HCT116 (cell line): Measurements from ENCODE around the gene SUZ12. TPM values are rescaled to one million over a fixed set of nuclear protein-coding genes. Genes with fewer than 3 reads are reported as not detected.

Experiments
- ATAC-seq: fragments of 200-7000 bp; cut with Tn5 transposase; 2 replicates; pipeline ENCODE4 v1.9.1; 2020; ENCODE audit warnings: mild to moderate bottlenecking, moderate library complexity
- BruUV-seq: library from RNA; stranded (reverse); fragments of 400-500 nt; replicated peaks from 2 replicates; lab custom pipeline; 2021; lab: Mats Ljungman, UMichigan
- CTCF ChIA-PET: fragments of 300-600 bp; sonication (Branson Sonifier 250); formaldehyde crosslinking; loops from one replicate; lab custom pipeline; 2021; ENCODE audit warnings: antibody characterized with exemption; lab: Charles Lee
- POLR2A ChIA-PET: fragments of 300-600, 350-600 bp; sonication (Branson Sonifier 250); formaldehyde crosslinking; loops from one replicate; lab custom pipeline; 2021; ENCODE audit warnings: antibody characterized with exemption; lab: Charles Lee
- RAD21 ChIA-PET, 2 experiments: fragments of 300-600 bp; sonication (Branson Sonifier 250); formaldehyde crosslinking; loops; one replicate each; lab custom pipeline; 2023; ENCODE audit warnings: low total read pairs in 2 of 2; ENCODE audit not compliant: uncharacterized antibody in 2 of 2, unreplicated experiment in 2 of 2, low non-redundant PET in 1 of 2; lab: Charles Lee
- DNase-seq: peaks from one replicate; pipeline ENCODE4 v3.0.0-alpha.2; 2010; ENCODE audit warnings: low read depth, low spot score
- H2AFZ ChIP-seq: fragments of 200-600 bp; shearing (Covaris generic), sonication (generic); 2 replicates; pipeline ENCODE4 v1.6.1; 2017; ENCODE audit warnings: low read depth, mixed run types, mixed read lengths, antibody characterized with exemption, low read length; ENCODE audit not compliant: poor library complexity, severe bottlenecking
- H3K27ac ChIP-seq: 2 replicates; pipeline ENCODE4 v1.5.1; 2012; ENCODE audit warnings: low read depth, low read length
- H3K27me3 ChIP-seq: fragments of 200-600 bp; sonication (generic); 2 replicates; pipeline ENCODE4 v1.6.1; 2016; ENCODE audit warnings: mixed run types, low read length, mixed read lengths; ENCODE audit not compliant: insufficient read depth
- H3K36me3 ChIP-seq, 2 experiments: fragments of 200-500 bp in 1 of 2; fragments of 200-600 bp in 1 of 2; sonication (Bioruptor generic) in 1 of 2; sonication (generic) in 1 of 2; 2 replicates each; pipeline versions ENCODE4 v1.5.1 to v1.6.1; 2014 to 2016; ENCODE audit warnings: low read length in 2 of 2, inconsistent platforms in 1 of 2, mixed read lengths in 1 of 2, mixed run types in 1 of 2; ENCODE audit not compliant: insufficient read depth in 2 of 2, control insufficient read depth in 1 of 2
- H3K4me1 ChIP-seq, 2 experiments: fragments of 200-600 bp in 1 of 2; sonication (generic) in 1 of 2; 2 replicates each; pipeline versions ENCODE4 v1.5.1 to v1.6.1; 2012 to 2017; ENCODE audit warnings: low read length in 2 of 2, inconsistent platforms in 1 of 2, mild to moderate bottlenecking in 1 of 2, mixed read lengths in 1 of 2, mixed run types in 1 of 2, moderate library complexity in 1 of 2; ENCODE audit not compliant: insufficient read depth in 2 of 2, control insufficient read depth in 1 of 2
- H3K4me2 ChIP-seq: fragments of 200-600 bp; sonication (generic); 2 replicates; pipeline ENCODE4 v1.6.1; 2017; ENCODE audit warnings: mixed run types, low read length, mixed read lengths
- H3K4me3 ChIP-seq, 2 experiments: fragments of 200-600 bp in 1 of 2; sonication (generic) in 1 of 2; replicated peaks in 1 of 2; 2 replicates each; pipeline ENCODE4 v1.5.1; 2011 to 2016; ENCODE audit warnings: low read length in 2 of 2, control low read depth in 1 of 2, low read depth in 1 of 2, mild to moderate bottlenecking in 1 of 2, mixed read lengths in 1 of 2, mixed run types in 1 of 2
- H3K79me2 ChIP-seq: fragments of 200-600 bp; sonication (generic); 2 replicates; pipeline ENCODE4 v1.6.1; 2017; ENCODE audit warnings: mild to moderate bottlenecking, mixed run types, low read length, moderate library complexity, mixed read lengths; ENCODE audit not compliant: insufficient read depth
- H3K9ac ChIP-seq: fragments of 200-600 bp; sonication (generic); 2 replicates; pipeline ENCODE4 v1.6.1; 2016; ENCODE audit warnings: low read length, mixed read lengths
- H3K9me2 ChIP-seq: fragments of 200-600 bp; sonication (generic), shearing (Covaris generic); 2 replicates; pipeline ENCODE4 v1.6.1; 2017; ENCODE audit warnings: mixed run types, mild to moderate bottlenecking, moderate library complexity; ENCODE audit not compliant: insufficient read depth
- H3K9me3 ChIP-seq, 2 experiments: fragments of 200-500 bp in 1 of 2; fragments of 200-600 bp in 1 of 2; sonication (Bioruptor generic) in 1 of 2; sonication (generic) in 1 of 2; 2 replicates each; pipeline ENCODE4 v1.6.1; 2014 to 2017; ENCODE audit warnings: low read length in 2 of 2, mixed read lengths in 2 of 2, inconsistent platforms in 1 of 2, low read depth in 1 of 2, mild to moderate bottlenecking in 1 of 2, mixed run types in 1 of 2, moderate library complexity in 1 of 2; ENCODE audit not compliant: control insufficient read depth in 1 of 2, insufficient read depth in 1 of 2
- H4K20me1 ChIP-seq: fragments of 200-600 bp; sonication (generic), shearing (Covaris generic); 2 replicates; pipeline ENCODE4 v1.6.1; 2017; ENCODE audit warnings: mixed run types, mild to moderate bottlenecking, moderate library complexity; ENCODE audit not compliant: insufficient read depth
- CBX3 ChIP-seq: IDR thresholded peaks from 2 replicates; pipeline ENCODE4 v1.6.1; 2012; ENCODE audit warnings: low read depth
- EGR1 ChIP-seq: IDR thresholded peaks from 2 replicates; pipeline ENCODE4 v1.6.1; 2012; ENCODE audit warnings: low read depth
- EZH2 ChIP-seq: fragments of 200-600 bp; sonication (generic); IDR thresholded peaks from 2 replicates; pipeline ENCODE4 v1.6.1; 2017; ENCODE audit warnings: antibody characterized with exemption, mixed run types
- JUND ChIP-seq: IDR thresholded peaks from 2 replicates; pipeline ENCODE4 v1.6.1; 2012
- SIN3A ChIP-seq: IDR thresholded peaks from 2 replicates; pipeline ENCODE4 v1.6.1; 2012; ENCODE audit warnings: low read depth
- SP1 ChIP-seq: IDR thresholded peaks from 2 replicates; pipeline ENCODE4 v1.6.1; 2012; ENCODE audit warnings: low read depth
- ZFX ChIP-seq: fragments of 450-650 bp; IDR thresholded peaks from 2 replicates; pipeline ENCODE4 v1.6.1; 2017
- intact Hi-C: fragments of 100-400 bp; cut with micrococcal nuclease; formaldehyde crosslinking; loops from 2 replicates; pipeline ENCODE4 v1.10.0; 2022
- total RNA-seq: library from RNA; stranded (reverse); gene quantifications from one replicate; pipeline ENCODE4 v1.2.1, GENCODE V29; 2021; ENCODE audit not compliant: unreplicated experiment
- TF ChIP-seq, protein P1 (sequence below), 3 experiments: fragments of 200-600 bp in 1 of 3; sonication (generic) in 1 of 3; IDR thresholded peaks in 2 of 3; conservative IDR thresholded peaks in 1 of 3; 2 replicates each; pipeline ENCODE4 v1.5.1; 2012 to 2017; ENCODE audit warnings: low read depth in 2 of 3, low read length in 2 of 3, antibody characterized with exemption in 1 of 3, borderline replicate concordance in 1 of 3, control low read depth in 1 of 3, mild to moderate bottlenecking in 1 of 3, mixed read lengths in 1 of 3, mixed run types in 1 of 3, moderate library complexity in 1 of 3; ENCODE audit not compliant: insufficient read depth in 1 of 3
- TF ChIP-seq, protein P2 (sequence below): IDR thresholded peaks from 2 replicates; pipeline ENCODE4 v1.6.1; 2012
- TF ChIP-seq, protein P3 (sequence below): IDR thresholded peaks from 2 replicates; pipeline ENCODE4 v1.6.1; 2012; ENCODE audit warnings: low read depth

Gene SUZ12
- total RNA-seq, 1 experiment from 2014 or later, result 44.9 TPM

DNA sequence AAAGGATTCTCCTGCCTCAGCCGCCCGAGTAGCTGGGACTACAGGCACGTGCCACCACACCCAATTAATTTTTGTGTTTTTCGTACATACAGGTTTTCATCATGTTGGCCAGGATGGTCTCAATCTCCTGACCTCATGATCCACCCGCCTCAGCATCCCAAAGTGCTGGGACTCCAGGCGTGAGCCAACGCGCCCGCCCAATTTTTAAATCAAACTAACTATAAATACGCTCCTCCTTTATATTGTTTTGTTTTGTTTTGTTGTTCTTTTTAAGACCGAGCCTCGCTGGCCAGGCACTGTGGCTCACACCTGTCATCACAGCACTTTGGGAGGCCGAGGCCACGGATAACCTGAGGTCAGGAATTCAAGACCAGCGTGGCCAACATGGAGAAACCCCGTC lies 33.4 kb upstream of the SUZ12 start:
- peaks cover 8 to 9% of the 10 kb centered on the region in 2 experiments; a peak in 2 of 4 replicates for H3K36me3 ChIP-seq
- no peak overlapping the region for H3K4me3 ChIP-seq
- intact Hi-C loops, result loop anchor here (5.0 kb wide), 1 partner anchor 346 kb away; no protein-coding TSS in a partner anchor
- H3K79me2 ChIP-seq, result peaks cover 31% of the 10 kb centered on the region
- H3K9me2 ChIP-seq, result no peaks in the 10 kb centered on the region
- DNase-seq (no peak), ATAC-seq (no peak)
- no peak overlapping the region for H2AFZ ChIP-seq
- H3K27ac ChIP-seq, result no peak overlapping the region
- H3K9ac ChIP-seq, result no peak overlapping the region
- no TSS peak for BruUV-seq
- ChIA-PET CTCF (interaction anchor here (1.0 to 2.3 kb wide), 2 partner anchors 10 to 11 kb away, joined by 3 to 8 read pairs; no protein-coding TSS in a partner anchor), POLR2A (no interaction called here), RAD21 (no interaction called here)
- H3K4me2 ChIP-seq, result no peak overlapping the region
- no peaks in the 10 kb centered on the region for H4K20me1 ChIP-seq
- H3K27me3 ChIP-seq, result no peaks in the 10 kb centered on the region
- peaks cover 0 to 8% of the 10 kb centered on the region in 2 experiments; a peak in 2 of 4 replicates for H3K4me1 ChIP-seq
- H3K9me3 ChIP-seq, result no peaks in the 10 kb centered on the region
- TF ChIP-seq CBX3, result no peak
- TF ChIP-seq EGR1, result no peak
- TF ChIP-seq, protein P1, sequence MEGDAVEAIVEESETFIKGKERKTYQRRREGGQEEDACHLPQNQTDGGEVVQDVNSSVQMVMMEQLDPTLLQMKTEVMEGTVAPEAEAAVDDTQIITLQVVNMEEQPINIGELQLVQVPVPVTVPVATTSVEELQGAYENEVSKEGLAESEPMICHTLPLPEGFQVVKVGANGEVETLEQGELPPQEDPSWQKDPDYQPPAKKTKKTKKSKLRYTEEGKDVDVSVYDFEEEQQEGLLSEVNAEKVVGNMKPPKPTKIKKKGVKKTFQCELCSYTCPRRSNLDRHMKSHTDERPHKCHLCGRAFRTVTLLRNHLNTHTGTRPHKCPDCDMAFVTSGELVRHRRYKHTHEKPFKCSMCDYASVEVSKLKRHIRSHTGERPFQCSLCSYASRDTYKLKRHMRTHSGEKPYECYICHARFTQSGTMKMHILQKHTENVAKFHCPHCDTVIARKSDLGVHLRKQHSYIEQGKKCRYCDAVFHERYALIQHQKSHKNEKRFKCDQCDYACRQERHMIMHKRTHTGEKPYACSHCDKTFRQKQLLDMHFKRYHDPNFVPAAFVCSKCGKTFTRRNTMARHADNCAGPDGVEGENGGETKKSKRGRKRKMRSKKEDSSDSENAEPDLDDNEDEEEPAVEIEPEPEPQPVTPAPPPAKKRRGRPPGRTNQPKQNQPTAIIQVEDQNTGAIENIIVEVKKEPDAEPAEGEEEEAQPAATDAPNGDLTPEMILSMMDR (IDR thresholded peaks at IDR 0.05 in 2 of 3, conservative IDR thresholded peaks at IDR 0.05 in 1 of 3; ENCODE audit: borderline replicate concordance in 1 of 3, insufficient read depth in 1 of 3, low read depth in 2 of 3, low read length in 2 of 3), result no peak
- TF ChIP-seq, protein P2, sequence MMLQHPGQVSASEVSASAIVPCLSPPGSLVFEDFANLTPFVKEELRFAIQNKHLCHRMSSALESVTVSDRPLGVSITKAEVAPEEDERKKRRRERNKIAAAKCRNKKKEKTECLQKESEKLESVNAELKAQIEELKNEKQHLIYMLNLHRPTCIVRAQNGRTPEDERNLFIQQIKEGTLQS, result no peak
- no peak for TF ChIP-seq SP1
- TF ChIP-seq EZH2, result no peak

- no peak for DNase-seq
- no peak overlapping the region for H3K9ac ChIP-seq
- no peak overlapping the region for H3K27ac ChIP-seq
- ChIA-PET RAD21 (no interaction called here), CTCF (no interaction called here), POLR2A (interaction anchor here (0.6 kb wide), 1 partner anchor 22 kb away, joined by 3 read pairs; no protein-coding TSS in a partner anchor)
- TF ChIP-seq JUND, result no peak
- TF ChIP-seq SIN3A, result no peak
- TF ChIP-seq ZFX, result no peak
- no peak for TF ChIP-seq CBX3
- TF ChIP-seq, protein P3, sequence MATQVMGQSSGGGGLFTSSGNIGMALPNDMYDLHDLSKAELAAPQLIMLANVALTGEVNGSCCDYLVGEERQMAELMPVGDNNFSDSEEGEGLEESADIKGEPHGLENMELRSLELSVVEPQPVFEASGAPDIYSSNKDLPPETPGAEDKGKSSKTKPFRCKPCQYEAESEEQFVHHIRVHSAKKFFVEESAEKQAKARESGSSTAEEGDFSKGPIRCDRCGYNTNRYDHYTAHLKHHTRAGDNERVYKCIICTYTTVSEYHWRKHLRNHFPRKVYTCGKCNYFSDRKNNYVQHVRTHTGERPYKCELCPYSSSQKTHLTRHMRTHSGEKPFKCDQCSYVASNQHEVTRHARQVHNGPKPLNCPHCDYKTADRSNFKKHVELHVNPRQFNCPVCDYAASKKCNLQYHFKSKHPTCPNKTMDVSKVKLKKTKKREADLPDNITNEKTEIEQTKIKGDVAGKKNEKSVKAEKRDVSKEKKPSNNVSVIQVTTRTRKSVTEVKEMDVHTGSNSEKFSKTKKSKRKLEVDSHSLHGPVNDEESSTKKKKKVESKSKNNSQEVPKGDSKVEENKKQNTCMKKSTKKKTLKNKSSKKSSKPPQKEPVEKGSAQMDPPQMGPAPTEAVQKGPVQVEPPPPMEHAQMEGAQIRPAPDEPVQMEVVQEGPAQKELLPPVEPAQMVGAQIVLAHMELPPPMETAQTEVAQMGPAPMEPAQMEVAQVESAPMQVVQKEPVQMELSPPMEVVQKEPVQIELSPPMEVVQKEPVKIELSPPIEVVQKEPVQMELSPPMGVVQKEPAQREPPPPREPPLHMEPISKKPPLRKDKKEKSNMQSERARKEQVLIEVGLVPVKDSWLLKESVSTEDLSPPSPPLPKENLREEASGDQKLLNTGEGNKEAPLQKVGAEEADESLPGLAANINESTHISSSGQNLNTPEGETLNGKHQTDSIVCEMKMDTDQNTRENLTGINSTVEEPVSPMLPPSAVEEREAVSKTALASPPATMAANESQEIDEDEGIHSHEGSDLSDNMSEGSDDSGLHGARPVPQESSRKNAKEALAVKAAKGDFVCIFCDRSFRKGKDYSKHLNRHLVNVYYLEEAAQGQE, result no peak
- no peak overlapping the region for H3K4me2 ChIP-seq
- H2AFZ ChIP-seq, result no peak overlapping the region
- H4K20me1 ChIP-seq, result no peaks in the 10 kb centered on the region
- no peaks in the 10 kb centered on the region for H3K36me3 ChIP-seq
- BruUV-seq, result no TSS peak
- no peaks in the 10 kb centered on the region for H3K9me3 ChIP-seq
- no peaks in the 10 kb centered on the region for H3K27me3 ChIP-seq
- no peaks in the 10 kb centered on the region for H3K79me2 ChIP-seq
- no peaks in the 10 kb centered on the region for H3K9me2 ChIP-seq
- H3K4me1 ChIP-seq, result 0 out of 4 replicates have a peak, but pooled peaks cover 0 to 2% of the 10 kb centered on the region in 2 experiments
- ATAC-seq, result no peak
- no peak overlapping the region for H3K4me3 ChIP-seq
- intact Hi-C loops, result no loop called here
These were observed 29.4 kb upstream of the SUZ12 start for GRCh38 chr17:31907342-31907962.
